CD14-positive monocyte (primary cell): ENCODE data around the gene TAP2. TPM values are rescaled to one million over a fixed set of nuclear protein-coding genes. Genes with fewer than 3 reads are reported as not detected.
A peak's percentile ranks its signal among the peaks of the same experiment; 100 is the strongest.

Experiments used
- DNase-seq, 3 donors: peaks; one replicate each; pipeline ENCODE4 v3.0.0-alpha.2; 2011 to 2022
- H2AFZ ChIP-seq: 2 replicates; pipeline ENCODE4 v1.6.0; 2012; ENCODE audit warnings: mild to moderate bottlenecking, low read depth, low read length, inconsistent platforms; ENCODE audit not compliant: insufficient read depth, poor library complexity, severe bottlenecking
- H3K27ac ChIP-seq, 2 donors: 1 replicate in 1 of 2; 2 replicates in 1 of 2; pipeline ENCODE4 v1.5.1; 2012 to 2013; ENCODE audit warnings: low read length in 2 of 2, control low read depth in 1 of 2, inconsistent platforms in 1 of 2, low read depth in 1 of 2, mild to moderate bottlenecking in 1 of 2
- H3K27me3 ChIP-seq, 2 donors: one replicate each; pipeline versions ENCODE4 v1.6.0 to v1.6.1; 2011 to 2013; ENCODE audit warnings: low read length in 2 of 2; ENCODE audit not compliant: control insufficient read depth in 2 of 2, insufficient read depth in 2 of 2
- H3K36me3 ChIP-seq, 2 donors: replicated peaks in 1 of 2; 1 replicate in 1 of 2; 2 replicates in 1 of 2; pipeline versions ENCODE4 v1.5.1 to v1.6.1; 2012 to 2013; ENCODE audit warnings: low read length in 2 of 2, control low read depth in 1 of 2, inconsistent platforms in 1 of 2, mild to moderate bottlenecking in 1 of 2; ENCODE audit not compliant: insufficient read depth in 2 of 2, control insufficient read depth in 1 of 2
- H3K4me1 ChIP-seq, 2 donors: 1 replicate in 1 of 2; 2 replicates in 1 of 2; pipeline versions ENCODE4 v1.5.1 to v1.6.1; 2012 to 2013; ENCODE audit warnings: low read length in 2 of 2, control low read depth in 1 of 2, inconsistent platforms in 1 of 2, mild to moderate bottlenecking in 1 of 2, moderate library complexity in 1 of 2; ENCODE audit not compliant: insufficient read depth in 2 of 2, control insufficient read depth in 1 of 2
- H3K4me2 ChIP-seq: replicated peaks from 2 replicates; pipeline ENCODE3; 2012; ENCODE audit warnings: low read length, moderate library complexity, mild to moderate bottlenecking; ENCODE audit not compliant: poor library complexity, severe bottlenecking; ENCODE audit errors: extremely low read depth
- H3K4me3 ChIP-seq, 3 experiments: fragments of 200-600 bp in 1 of 3; sonication (generic) in 1 of 3; replicated peaks in 1 of 3; 1 replicate in 2 of 3; 2 replicates in 1 of 3; pipeline ENCODE4 v1.5.1; 2011 to 2013; ENCODE audit warnings: low read length in 3 of 3, mild to moderate bottlenecking in 3 of 3, control low read depth in 2 of 3, low read depth in 2 of 3, inconsistent platforms in 1 of 3, moderate library complexity in 1 of 3
- H3K79me2 ChIP-seq: 2 replicates; pipeline ENCODE4 v1.6.0; 2012; ENCODE audit warnings: mild to moderate bottlenecking, control low read depth, inconsistent platforms, low read length, moderate library complexity; ENCODE audit not compliant: insufficient read depth
- H3K9ac ChIP-seq: 2 replicates; pipeline ENCODE4 v1.6.0; 2017; ENCODE audit warnings: low read length, mild to moderate bottlenecking; ENCODE audit not compliant: insufficient read depth, poor library complexity, severe bottlenecking
- H3K9me3 ChIP-seq, 2 donors: replicated peaks in 1 of 2; 1 replicate in 1 of 2; 2 replicates in 1 of 2; pipeline versions ENCODE4 v1.5.1 to v1.6.1; 2012 to 2013; ENCODE audit warnings: low read length in 2 of 2, control low read depth in 1 of 2; ENCODE audit not compliant: control insufficient read depth in 1 of 2, insufficient read depth in 1 of 2
- H4K20me1 ChIP-seq: 2 replicates; pipeline ENCODE4 v1.6.0; 2012; ENCODE audit warnings: mild to moderate bottlenecking, low read length, control low read depth, moderate library complexity; ENCODE audit not compliant: insufficient read depth
- H3K27ac Mint-ChIP-seq, 7 donors: one replicate each; pipeline ENCODE4 v1.8.0; 2020; ENCODE audit warnings: mild to moderate bottlenecking in 7 of 7, mixed read lengths in 7 of 7, moderate library complexity in 6 of 7, inconsistent platforms in 2 of 7
- H3K27me3 Mint-ChIP-seq, 3 donors: one replicate each; pipeline ENCODE4 v1.8.0; 2021 to 2022; ENCODE audit warnings: low read depth in 3 of 3, mild to moderate bottlenecking in 3 of 3, mixed read lengths in 3 of 3, moderate library complexity in 3 of 3, inconsistent platforms in 1 of 3
- H3K36me3 Mint-ChIP-seq, 2 donors: one replicate each; pipeline ENCODE4 v1.8.0; 2020; ENCODE audit warnings: mixed read lengths in 2 of 2, inconsistent platforms in 1 of 2, mild to moderate bottlenecking in 1 of 2
- H3K4me1 Mint-ChIP-seq: one replicate; pipeline ENCODE4 v1.8.0; 2020; ENCODE audit warnings: mild to moderate bottlenecking, mixed read lengths
- H3K4me3 Mint-ChIP-seq, 2 donors: one replicate each; pipeline ENCODE4 v1.8.0; 2020; ENCODE audit warnings: mild to moderate bottlenecking in 2 of 2, mixed read lengths in 2 of 2, moderate library complexity in 1 of 2
- H3K9me3 Mint-ChIP-seq, 7 donors: one replicate each; pipeline ENCODE4 v1.8.0; 2020 to 2022; ENCODE audit warnings: mixed read lengths in 7 of 7, mild to moderate bottlenecking in 6 of 7, moderate library complexity in 6 of 7, inconsistent platforms in 2 of 7
- WGBS: methylation state at CpG from one replicate; pipeline ENCODE4 v1.1.5; 2013; ENCODE audit warnings: missing lambda C conversion rate; ENCODE audit not compliant: insufficient coverage; 5-methylcytosine and 5-hydroxymethylcytosine counted together
- intact Hi-C, 2 donors: fragments of 100-400 bp; cut with micrococcal nuclease; formaldehyde crosslinking; loops; one replicate each; pipeline versions ENCODE4 v1.15.0 to v1.15.1; 2023
- polyA plus RNA-seq, 3 donors: library from polyadenylated mRNA; depleted of rRNA in 1 of 3; unstranded in 2 of 3; stranded (reverse) in 1 of 3; fragments of 300-500 nt in 2 of 3; fragments of >200 nt in 1 of 3; fragmentation: Illumina TruSeq in 2 of 3; gene quantifications; 1 replicate in 2 of 3; 2 replicates in 1 of 3; pipeline ENCODE4 v1.2.3, GENCODE V29; 2012 to 2021
- TF ChIP-seq, protein P1 (sequence below): fragments of 200-600 bp; IDR thresholded peaks from one replicate; pipeline ENCODE4 v1.8.0; 2022; ENCODE audit warnings: antibody characterized with exemption, mild to moderate bottlenecking

TAP2 gene
- polyA plus RNA-seq, 3 donors: 12.6 to 48.7 (median 25.9) TPM

DNA sequence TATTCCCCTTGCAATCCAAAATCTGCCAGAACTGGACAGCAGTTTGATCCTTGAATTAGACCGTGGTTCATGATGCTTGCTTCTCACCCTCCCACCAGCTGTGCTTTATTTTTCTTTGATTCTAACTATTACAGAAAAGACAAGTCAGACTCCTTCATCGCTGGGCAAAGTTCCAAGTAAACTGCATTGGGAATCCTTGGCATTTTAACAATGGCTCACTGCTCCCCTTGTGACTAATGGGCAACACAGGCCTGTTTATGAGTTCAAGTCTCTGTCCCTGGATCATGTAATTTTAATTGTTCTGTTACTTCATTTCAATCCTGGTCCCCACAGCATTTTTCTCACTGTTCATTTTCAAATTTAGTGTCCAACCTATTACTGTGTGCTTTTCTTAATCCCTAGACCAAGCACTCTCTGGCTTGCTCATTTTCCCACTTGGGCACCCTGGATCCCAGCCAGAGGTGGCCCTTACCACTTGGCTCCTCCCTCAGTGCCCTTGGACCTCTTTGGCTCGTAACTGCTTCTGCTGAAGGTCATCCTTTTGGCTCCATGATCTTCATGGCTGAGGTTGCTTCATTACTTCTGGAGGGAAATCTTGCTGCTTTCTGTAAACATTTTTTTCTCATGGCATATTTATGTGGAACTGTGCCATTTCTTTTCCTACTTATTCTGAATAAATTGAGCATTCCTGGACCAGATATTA lies 48.3 kb upstream of the TAP2 start:
- H3K4me1 ChIP-seq: peaks cover 0 to 5% of the 10 kb centered on the region in 2 donors
- no peak overlapping the region for H3K27ac ChIP-seq
- H3K27me3 Mint-ChIP-seq: peaks cover 0 to 2% (median 2%) of the 10 kb centered on the region in 3 donors
- H3K4me2 ChIP-seq: no peak overlapping the region
- no peak for DNase-seq
- TF ChIP-seq, protein P1, sequence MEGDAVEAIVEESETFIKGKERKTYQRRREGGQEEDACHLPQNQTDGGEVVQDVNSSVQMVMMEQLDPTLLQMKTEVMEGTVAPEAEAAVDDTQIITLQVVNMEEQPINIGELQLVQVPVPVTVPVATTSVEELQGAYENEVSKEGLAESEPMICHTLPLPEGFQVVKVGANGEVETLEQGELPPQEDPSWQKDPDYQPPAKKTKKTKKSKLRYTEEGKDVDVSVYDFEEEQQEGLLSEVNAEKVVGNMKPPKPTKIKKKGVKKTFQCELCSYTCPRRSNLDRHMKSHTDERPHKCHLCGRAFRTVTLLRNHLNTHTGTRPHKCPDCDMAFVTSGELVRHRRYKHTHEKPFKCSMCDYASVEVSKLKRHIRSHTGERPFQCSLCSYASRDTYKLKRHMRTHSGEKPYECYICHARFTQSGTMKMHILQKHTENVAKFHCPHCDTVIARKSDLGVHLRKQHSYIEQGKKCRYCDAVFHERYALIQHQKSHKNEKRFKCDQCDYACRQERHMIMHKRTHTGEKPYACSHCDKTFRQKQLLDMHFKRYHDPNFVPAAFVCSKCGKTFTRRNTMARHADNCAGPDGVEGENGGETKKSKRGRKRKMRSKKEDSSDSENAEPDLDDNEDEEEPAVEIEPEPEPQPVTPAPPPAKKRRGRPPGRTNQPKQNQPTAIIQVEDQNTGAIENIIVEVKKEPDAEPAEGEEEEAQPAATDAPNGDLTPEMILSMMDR: no peak
- H3K4me3 Mint-ChIP-seq: no peak overlapping the region
- H3K9me3 ChIP-seq: no peaks in the 10 kb centered on the region
- no peak overlapping the region for H3K27ac Mint-ChIP-seq
- H3K36me3 ChIP-seq: no peaks in the 10 kb centered on the region
- 94% methylated on average over 2 of the region's 3 CpGs for WGBS
- no peak overlapping the region for H2AFZ ChIP-seq
- no peaks in the 10 kb centered on the region for H4K20me1 ChIP-seq
- no peaks in the 10 kb centered on the region for H3K9me3 Mint-ChIP-seq
- no peaks in the 10 kb centered on the region for H3K79me2 ChIP-seq
- no peak overlapping the region for H3K9ac ChIP-seq
- intact Hi-C loops: loop anchor here in 1 of 2 donors (5.0 kb wide), 1 partner anchor 45 kb away; no protein-coding TSS in a partner anchor
- H3K27me3 ChIP-seq: no peaks in the 10 kb centered on the region
- H3K4me1 Mint-ChIP-seq: peaks cover 18% of the 10 kb centered on the region
- no peak overlapping the region for H3K4me3 ChIP-seq
- H3K36me3 Mint-ChIP-seq: no peaks in the 10 kb centered on the region

GRCh38 chr6:32885698-32886286 lies 47.3 kb upstream of the TAP2 start:
- Mint-ChIP-seq H3K4me3 (no peak overlapping the region), H3K9me3 (no peaks in the 10 kb centered on the region), H3K4me1 (peaks cover 14% of the 10 kb centered on the region), H3K36me3 (peaks cover 0 to 3% of the 10 kb centered on the region in 2 donors), H3K27me3 (peaks cover 5 to 7% (median 7%) of the 10 kb centered on the region in 3 donors), H3K27ac (no peak overlapping the region)
- H3K27me3 ChIP-seq: peaks cover under 1 to 2% of the 10 kb centered on the region in 2 donors
- H3K36me3 ChIP-seq: no peaks in the 10 kb centered on the region
- H4K20me1 ChIP-seq: no peaks in the 10 kb centered on the region
- no peak overlapping the region for H3K9ac ChIP-seq
- no CpG with 5 or more reads among the region's 4 CpGs for WGBS
- H3K4me1 ChIP-seq: peaks cover 0 to 2% of the 10 kb centered on the region in 2 donors
- no peaks in the 10 kb centered on the region for H3K79me2 ChIP-seq
- no peak overlapping the region for H2AFZ ChIP-seq
- no peak overlapping the region for H3K4me3 ChIP-seq
- no peaks in the 10 kb centered on the region for H3K9me3 ChIP-seq
- no peak overlapping the region for H3K27ac ChIP-seq
- H3K4me2 ChIP-seq: no peak overlapping the region
- TF ChIP-seq, protein P1: peak; percentile 78
- DNase-seq: peak; percentile 57 to 78 (median 67)
- intact Hi-C loops: loop anchor here (1.0 to 5.0 kb wide), 3 partner anchors 47 to 99 kb away; no protein-coding TSS in a partner anchor
